Fibroblast of skin of abdomen (primary cell): ENCODE data around the gene FIZ1.
A peak's percentile ranks its signal among the peaks of the same experiment; 100 is the strongest.

ENCODE experiments used
- DNase-seq: peaks from one replicate; pipeline ENCODE4 v3.0.0-alpha.2; 2013

The FIZ1 gene

GRCh38 chr19:55613396-55613795, 14.1 kb upstream of the FIZ1 start:
- DNase-seq = no peak

GRCh38 chr19:55611983-55612645, 12.8 kb upstream of the FIZ1 start:
- DNase-seq = no peak

- DNase-seq = no peak
Measured at GRCh38 chr19:55611300-55611982, 12.1 kb upstream of the FIZ1 start.

GRCh38 chr19:55609326-55609725, 10.0 kb upstream of the FIZ1 start:
- no peak for DNase-seq

- no peak for DNase-seq
Measured at GRCh38 chr19:55606817-55607216, 7.5 kb upstream of the FIZ1 start.

GRCh38 chr19:55606471-55606787, 7.1 kb upstream of the FIZ1 start:
- DNase-seq = no peak

GRCh38 chr19:55605637-55606470, 6.5 kb upstream of the FIZ1 start, which contains the start of gene ZNF865:
Gene ZNF865 (plus strand): TSS chr19:55605647. CDS start chr19:55613619, 7,972 bp downstream.
- peak; percentile 83 for DNase-seq

GRCh38 chr19:55605207-55605636, 5.9 kb upstream of the FIZ1 start:
- peak; percentile 98 for DNase-seq

- no peak for DNase-seq
Measured at GRCh38 chr19:55603581-55604292, 4.4 kb upstream of the FIZ1 start.

GRCh38 chr19:55603115-55603514, 3.8 kb upstream of the FIZ1 start:
- DNase-seq = no peak

GRCh38 chr19:55602104-55603001, 3.0 kb upstream of the FIZ1 start:
- no peak for DNase-seq

GRCh38 chr19:55601084-55601483, 1.8 kb upstream of the FIZ1 start:
- DNase-seq = no peak

- no peak for DNase-seq
Measured at GRCh38 chr19:55600662-55601028, 1.3 kb upstream of the FIZ1 start.

GRCh38 chr19:55599842-55600661, 735 bp upstream of the FIZ1 start, which contains the start of gene ZNF524:
Gene ZNF524 (plus strand): TSS chr19:55600288. CDS start chr19:55602113, 1,825 bp downstream.
- peak; percentile 87 for DNase-seq

GRCh38 chr19:55598719-55599467, 424 bp downstream of the FIZ1 start:
- peak; percentile 95 for DNase-seq

- DNase-seq = no peak
Measured at GRCh38 chr19:55598034-55598433, 1.3 kb downstream of the FIZ1 start.

- DNase-seq = no peak
Measured at GRCh38 chr19:55597501-55597921, 1.8 kb downstream of the FIZ1 start.

- DNase-seq = no peak
Measured at GRCh38 chr19:55596304-55596703, 3.0 kb downstream of the FIZ1 start.

GRCh38 chr19:55594996-55595545, 4.2 kb downstream of the FIZ1 start:
- DNase-seq = no peak
